ENCODE data around the gene GOLGA6L1. TPM values are rescaled to one million over a fixed set of nuclear protein-coding genes. Genes with fewer than 3 reads are reported as not detected.

The GOLGA6L1 gene
- not detected in 2 replicates for total RNA-seq

GRCh38 chr15:23136722-23137121, at the start of gene GOLGA6L1:
Gene GOLGA6L1, minus strand, starts transcription at chr15:23136822. Its CDS starts 91 bp downstream, at chr15:23136731.

Other genes with a start within 250 kb of the GOLGA6L1 start
- gene CYFIP1, start 156.5 kb downstream of the GOLGA6L1 start, total RNA-seq = 60.0 and 60.5 TPM in 2 replicates
- 10.7 and 13.5 TPM in 2 replicates for gene TUBGCP5, start 97.3 kb downstream of the GOLGA6L1 start, total RNA-seq
- gene GOLGA6L26, start 197.4 kb upstream of the GOLGA6L1 start, total RNA-seq = not detected in 2 replicates
- gene GOLGA8S, start 217.9 kb upstream of the GOLGA6L1 start, total RNA-seq = 0.19 and 0.39 TPM in 2 replicates